ENCODE results near the gene ZFC3H1. TPM values are rescaled to one million over a fixed set of nuclear protein-coding genes. Genes with fewer than 3 reads are reported as not detected.

The ZFC3H1 gene
- total RNA-seq, 1 experiment from 2014 or later = 24.4 TPM

- Histone ChIP-seq H3K79me1 (ENCODE audit: insufficient read depth, low read depth, low read length, poor library complexity, severe bottlenecking) (no peaks in the 10 kb centered on the region), H3K14ac (ENCODE audit: insufficient read depth, low read length) (no peak overlapping the region), H2BK12ac (ENCODE audit: insufficient read length, low read depth, low read length) (no peak overlapping the region), H2AK5ac (ENCODE audit: insufficient read length, low read length) (no peak overlapping the region), H3K4me2 (ENCODE audit: insufficient read depth, insufficient read length, low read length) (no peak overlapping the region), H2BK5ac (ENCODE audit: insufficient read length, low read length) (no peak overlapping the region), H2BK20ac (ENCODE audit: low read depth, low read length, poor library complexity, severe bottlenecking) (no peak overlapping the region), H3K56ac (ENCODE audit: insufficient read length, low read depth, low read length) (no peak overlapping the region), H3T11ph (ENCODE audit: low read length) (no peak overlapping the region), H4K5ac (ENCODE audit: insufficient read length, low read depth, low read length) (no peak overlapping the region), H3K23me2 (ENCODE audit: insufficient read length, low read depth, low read length, poor library complexity, severe bottlenecking) (no peaks in the 10 kb centered on the region), H3K23ac (ENCODE audit: insufficient read length, low read depth, low read length) (no peak overlapping the region), H3K4ac (ENCODE audit: low read depth, low read length) (no peak overlapping the region), H2BK15ac (ENCODE audit: low read depth, low read length) (no peak overlapping the region), H3K9ac (ENCODE audit: extremely low read depth, insufficient read length, low read length) (no peak overlapping the region), H3K27me3 (ENCODE audit: insufficient read depth, low read length) (no peaks in the 10 kb centered on the region), H2AFZ (ENCODE audit: low read length) (no peak overlapping the region), H3K9me3 (ENCODE audit: control insufficient read depth, low read depth, low read length) (no peaks in the 10 kb centered on the region), H4K91ac (ENCODE audit: insufficient read length, low read depth, low read length) (no peak overlapping the region), H3K4me1 (ENCODE audit: insufficient read depth, low read length) (no peaks in the 10 kb centered on the region), H4K8ac (replicated peaks; ENCODE audit: insufficient read length, low read depth, low read length) (no peak overlapping the region), H4K20me1 (ENCODE audit: control insufficient read depth, insufficient read depth, insufficient read length) (no peaks in the 10 kb centered on the region), H3K79me2 (ENCODE audit: insufficient read depth, low read length) (no peaks in the 10 kb centered on the region), H3K18ac (ENCODE audit: insufficient read length, low read depth, low read length) (no peak overlapping the region), H2BK120ac (ENCODE audit: low read depth, low read length, poor library complexity, severe bottlenecking) (no peak overlapping the region), H3K27ac (ENCODE audit: insufficient read length, low read depth, low read length) (no peak overlapping the region)
- Mint-ChIP-seq H3K27ac (peak overlapping the region in 1 of 3 experiments; percentile 5; a peak in 1 of 7 replicates), H3K4me1 (no peaks in the 10 kb centered on the region), H3K4me3 (no peak overlapping the region), H3K9me3 (no peaks in the 10 kb centered on the region), H3K36me3 (ENCODE audit: insufficient read depth in 1 of 3, low read depth in 3 of 3) (peaks cover 18 to 70% (median 49%) of the 10 kb centered on the region in 3 experiments; a peak in 6 of 7 replicates), H3K27me3 (ENCODE audit: low read depth) (no peaks in the 10 kb centered on the region)
- no peak for DNase-seq
- WGBS (ENCODE audit: extremely low coverage, insufficient read length, low lambda C conversion rate) = no CpG with 5 or more reads among the region's 2 CpGs
- no peak for TF ChIP-seq CTCF (conservative IDR thresholded peaks at IDR 0.05)
Measured at GRCh38 chr12:71641390-71641789, 22.3 kb downstream of the ZFC3H1 start.
